ENCODE measurements around the gene SIRT3. TPM values are rescaled to one million over a fixed set of nuclear protein-coding genes. Genes with fewer than 3 reads are reported as not detected.
"Not testable (repeated sequence)": the region's sequence is repeated elsewhere in the genome, so short reads cannot be mapped to it uniquely, and the experiment has no call there.

Gene SIRT3
- total RNA-seq, 2 experiments from 2014 or later, result 18.6 to 20.5 TPM

DNA sequence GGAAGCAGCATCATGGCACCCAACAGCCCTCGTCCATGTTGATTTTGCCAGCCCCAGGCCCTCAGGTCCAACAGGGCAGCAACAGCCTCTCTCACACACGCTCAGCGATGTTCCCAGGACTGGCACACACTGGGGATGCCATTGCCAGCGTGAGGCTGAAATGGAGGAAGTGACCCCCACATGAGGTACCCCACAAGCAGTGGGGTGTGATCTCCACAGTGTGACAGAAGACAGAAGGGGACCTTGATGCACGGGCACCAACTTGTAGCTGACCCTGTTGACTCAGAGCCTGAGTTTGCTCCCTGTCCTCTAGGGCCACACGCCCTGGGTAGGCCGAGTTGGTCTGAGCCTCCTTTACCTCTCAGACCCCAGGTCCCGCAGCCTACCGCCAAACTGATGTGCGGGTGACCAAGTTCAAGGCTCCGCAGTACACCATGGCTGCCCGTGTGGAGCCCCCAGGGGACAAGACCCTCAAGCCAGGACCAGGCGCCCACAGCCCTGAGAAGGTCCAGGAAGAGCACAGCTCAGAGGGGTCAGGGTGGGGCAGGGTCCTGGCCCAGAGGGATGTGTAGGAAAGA lies 37.0 kb downstream of the SIRT3 start:
- DNase-seq, result no peak
- H3K9me3 Mint-ChIP-seq, result no peaks in the 10 kb centered on the region

GRCh38 chr11:198236-198806 lies 37.8 kb downstream of the SIRT3 start:
- H3K36me3 Mint-ChIP-seq, result peaks cover 4% of the 10 kb centered on the region
- H3K4me1 Mint-ChIP-seq, result peaks cover 18% of the 10 kb centered on the region
- no peak overlapping the region for H3K27ac Mint-ChIP-seq
- H3K27me3 Mint-ChIP-seq, result no peaks in the 10 kb centered on the region
- no peaks in the 10 kb centered on the region for H3K9me3 Mint-ChIP-seq
- no peak overlapping the region for H3K4me3 Mint-ChIP-seq
- no peak for DNase-seq

More for the DNA sequence above, 37.0 kb downstream of the SIRT3 start:
- Mint-ChIP-seq H3K4me1 (peaks cover 25% of the 10 kb centered on the region), H3K36me3 (peaks cover 11% of the 10 kb centered on the region), H3K4me3 (no peak overlapping the region), H3K27me3 (no peaks in the 10 kb centered on the region), H3K27ac (no peak overlapping the region)

GRCh38 chr11:197741-198235 lies 38.4 kb downstream of the SIRT3 start:
- Mint-ChIP-seq H3K27ac (no peak overlapping the region), H3K4me1 (peaks cover 12% of the 10 kb centered on the region), H3K9me3 (no peaks in the 10 kb centered on the region), H3K27me3 (no peaks in the 10 kb centered on the region), H3K36me3 (peaks cover 2% of the 10 kb centered on the region), H3K4me3 (no peak overlapping the region)
- no peak for DNase-seq

- no peak for DNase-seq
- Mint-ChIP-seq H3K27ac (no peak overlapping the region), H3K4me3 (no peak overlapping the region), H3K4me1 (peaks cover 9% of the 10 kb centered on the region), H3K36me3 (peaks cover 2% of the 10 kb centered on the region), H3K9me3 (no peaks in the 10 kb centered on the region), H3K27me3 (no peaks in the 10 kb centered on the region)
These were observed 39.1 kb downstream of the SIRT3 start for GRCh38 chr11:196786-197731.

GRCh38 chr11:193481-193880 lies 42.7 kb downstream of the SIRT3 start:
- H3K4me3 Mint-ChIP-seq, H3K27me3 Mint-ChIP-seq, H3K4me1 Mint-ChIP-seq, DNase-seq, H3K36me3 Mint-ChIP-seq, H3K9me3 Mint-ChIP-seq, H3K27ac Mint-ChIP-seq: not testable (repeated sequence)

GRCh38 chr11:192674-193128 lies 43.4 kb downstream of the SIRT3 start, which contains the start of gene SCGB1C1:
Gene SCGB1C1, plus strand, starts transcription at chr11:193078. Its CDS starts 22 bp downstream, at chr11:193100.
- H3K27ac Mint-ChIP-seq, H3K27me3 Mint-ChIP-seq, H3K4me1 Mint-ChIP-seq, DNase-seq, H3K9me3 Mint-ChIP-seq, H3K4me3 Mint-ChIP-seq, H3K36me3 Mint-ChIP-seq: not testable (repeated sequence)

DNA sequence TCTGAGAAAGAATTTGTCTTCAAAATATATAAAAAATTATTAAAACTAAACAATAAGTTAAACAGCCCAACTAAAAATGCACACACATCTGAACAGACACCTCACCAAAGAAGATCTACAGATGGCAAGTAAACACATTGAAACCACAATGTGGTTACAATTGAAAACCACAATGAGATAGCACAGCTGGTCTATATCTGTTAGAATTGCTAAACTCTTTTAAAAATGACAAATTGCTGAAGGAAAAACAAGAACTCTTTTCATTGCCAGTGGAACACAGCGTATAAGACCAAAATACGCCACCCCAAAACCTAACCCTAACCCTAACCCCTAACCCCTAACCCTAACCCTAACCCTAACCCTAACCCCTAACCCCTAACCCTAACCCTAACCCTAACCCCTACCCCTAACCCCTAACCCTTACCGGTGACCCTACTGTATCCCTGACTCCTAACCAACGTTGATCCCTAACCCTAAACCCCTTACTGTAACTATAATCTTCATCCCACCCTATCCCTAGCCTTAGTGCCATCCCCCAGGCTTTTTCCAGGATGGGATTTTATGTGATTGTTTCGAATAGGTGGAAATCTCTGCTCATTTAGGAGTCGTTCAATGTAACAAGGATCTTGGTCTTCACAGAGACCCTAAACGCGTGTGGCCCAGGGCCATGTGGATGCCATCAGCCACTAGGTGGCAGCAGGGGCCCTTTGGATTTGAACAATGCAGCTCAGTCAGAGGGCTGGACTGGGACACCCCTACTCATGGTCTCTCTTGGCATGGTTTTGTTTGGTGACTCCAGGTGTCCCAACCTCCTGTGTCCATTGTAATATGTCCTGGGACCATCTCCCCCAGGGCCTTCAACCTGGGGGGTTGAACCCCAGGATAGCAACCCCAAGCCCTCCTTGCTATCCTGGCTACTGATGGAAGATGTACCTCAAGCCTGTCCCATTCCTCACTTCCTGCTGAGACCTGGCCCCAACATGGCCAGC lies 44.4 kb downstream of the SIRT3 start:
- DNase-seq, result peak; percentile 60
- not testable (repeated sequence) for H3K27ac Mint-ChIP-seq, H3K4me1 Mint-ChIP-seq, H3K27me3 Mint-ChIP-seq, H3K9me3 Mint-ChIP-seq, H3K36me3 Mint-ChIP-seq, H3K4me3 Mint-ChIP-seq

DNA sequence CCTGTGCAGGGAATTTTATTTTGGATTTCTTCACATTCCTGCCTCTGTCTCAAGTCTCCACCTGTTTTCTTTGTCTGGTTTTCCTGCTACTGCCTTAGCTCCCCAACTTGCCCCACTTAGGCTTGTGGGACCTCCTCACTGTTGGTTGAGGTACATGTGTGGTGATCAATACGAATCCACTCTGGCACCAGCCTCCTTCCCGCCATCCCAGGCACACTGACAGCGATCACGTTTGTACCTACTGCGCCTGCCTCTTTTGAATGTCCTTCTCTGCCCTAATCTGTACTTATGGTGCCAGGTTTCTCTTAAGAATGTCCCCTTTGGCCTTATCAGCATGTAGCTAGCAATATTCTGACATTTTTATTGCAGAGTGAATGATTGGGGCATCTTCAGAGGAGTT lies 45.6 kb downstream of the SIRT3 start:
- not testable (repeated sequence) for DNase-seq, H3K27me3 Mint-ChIP-seq, H3K9me3 Mint-ChIP-seq, H3K27ac Mint-ChIP-seq, H3K4me3 Mint-ChIP-seq, H3K4me1 Mint-ChIP-seq, H3K36me3 Mint-ChIP-seq

DNA sequence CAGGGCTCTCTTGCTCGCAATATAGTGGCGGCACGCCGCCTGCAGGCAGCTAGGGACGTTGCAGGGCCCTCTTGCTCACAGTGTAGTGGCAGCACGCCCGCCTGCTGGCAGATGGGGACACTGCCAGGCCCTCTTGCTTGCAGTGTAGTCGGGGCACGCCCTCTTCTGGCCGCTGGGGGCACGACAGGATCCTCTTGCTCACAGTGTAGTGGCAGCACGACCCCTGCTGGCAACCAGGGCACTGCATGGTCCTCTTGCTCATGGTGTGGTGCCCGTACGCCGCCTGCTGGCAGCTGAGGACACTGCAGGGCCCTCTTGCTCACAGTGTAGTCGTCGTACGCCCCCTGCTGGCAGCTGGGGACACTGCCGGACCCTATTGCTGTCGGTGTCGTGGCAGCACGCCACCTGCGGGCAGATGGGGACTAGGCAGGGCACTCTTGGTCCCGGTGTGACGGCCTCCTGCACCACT lies 46.3 kb downstream of the SIRT3 start:
- not testable (repeated sequence) for H3K4me1 Mint-ChIP-seq, H3K4me3 Mint-ChIP-seq, H3K27me3 Mint-ChIP-seq, H3K9me3 Mint-ChIP-seq, H3K36me3 Mint-ChIP-seq, H3K27ac Mint-ChIP-seq
- DNase-seq, result peak; percentile 48

GRCh38 chr11:189200-189783 lies 46.9 kb downstream of the SIRT3 start:
- not testable (repeated sequence) for H3K27ac Mint-ChIP-seq, H3K9me3 Mint-ChIP-seq, H3K27me3 Mint-ChIP-seq, H3K4me1 Mint-ChIP-seq, H3K36me3 Mint-ChIP-seq, H3K4me3 Mint-ChIP-seq, DNase-seq

- not testable (repeated sequence) for DNase-seq, H3K4me1 Mint-ChIP-seq, H3K27ac Mint-ChIP-seq, H3K9me3 Mint-ChIP-seq, H3K27me3 Mint-ChIP-seq, H3K4me3 Mint-ChIP-seq, H3K36me3 Mint-ChIP-seq
These were observed 55.9 kb downstream of the SIRT3 start for GRCh38 chr11:180242-180641.

All from activated naive CD8-positive, alpha-beta T cell treated with anti-CD3 and anti-CD28 coated beads for 36 hours (primary cell).